Activated T-cell treated with anti-CD3 and anti-CD28 coated beads for 48 hours (primary cell): ENCODE results near the gene FOXRED2.

ENCODE experiments used
- DNase-seq: peaks from one replicate; pipeline ENCODE4 v3.0.0-alpha.2; 2020; ENCODE audit warnings: low read depth

The FOXRED2 gene

GRCh38 chr22:36449596-36450175 is 57.2 kb downstream of the FOXRED2 start:
- DNase-seq = no peak

- no peak for DNase-seq
Observed at GRCh38 chr22:36447632-36448031, 59.2 kb downstream of the FOXRED2 start.

GRCh38 chr22:36445158-36445668 is 61.6 kb downstream of the FOXRED2 start:
- DNase-seq = no peak

GRCh38 chr22:36443198-36443770 is 63.6 kb downstream of the FOXRED2 start:
- no peak for DNase-seq

- no peak for DNase-seq
Observed at GRCh38 chr22:36442506-36443197, 64.2 kb downstream of the FOXRED2 start.

GRCh38 chr22:36440429-36441002 is 66.3 kb downstream of the FOXRED2 start:
- no peak for DNase-seq

- DNase-seq = no peak
Observed at GRCh38 chr22:36439481-36440271, 67.2 kb downstream of the FOXRED2 start.
